ENCODE data around the gene IDH1. TPM values are rescaled to one million over a fixed set of nuclear protein-coding genes. Genes with fewer than 3 reads are reported as not detected.
"Not testable (repeated sequence)": the region's sequence is repeated elsewhere in the genome, so short reads cannot be mapped to it uniquely, and the experiment has no call there.

IDH1 gene
- total RNA-seq, 1 donor from 2014 or later, result 50.8 TPM

DNA sequence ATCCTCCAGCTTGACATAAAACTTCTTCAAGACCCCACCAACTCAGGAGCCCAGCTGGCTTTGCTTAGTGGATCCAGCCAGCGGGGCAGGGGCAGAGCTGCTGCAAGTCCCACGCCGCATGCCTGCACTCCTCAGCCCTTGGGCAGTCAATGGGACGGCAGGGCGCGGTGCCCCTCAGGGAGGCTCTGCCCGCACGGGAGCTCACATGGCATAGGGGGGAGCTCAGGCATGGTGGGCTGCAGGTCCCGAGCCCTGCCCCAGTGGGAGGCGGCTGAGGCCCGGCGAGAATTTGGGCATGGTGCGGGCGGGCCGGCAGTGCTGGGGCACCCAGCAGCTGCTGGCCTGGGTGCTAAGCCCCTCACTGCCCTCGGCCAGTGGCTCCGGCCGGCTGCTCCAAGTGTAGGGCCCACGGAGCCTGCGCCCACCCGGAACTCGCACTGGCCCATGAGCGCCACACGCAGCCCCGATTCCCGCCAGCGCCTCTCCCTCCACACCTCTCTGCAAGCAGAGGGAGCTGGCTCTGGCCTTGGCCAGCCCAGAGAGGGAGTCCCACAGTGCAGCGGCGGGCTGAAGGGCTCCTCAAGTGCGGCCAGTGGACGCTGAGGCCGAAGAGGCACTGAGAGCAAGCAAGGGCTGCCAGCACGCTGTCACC lies 27.2 kb downstream of the IDH1 start:
- DNase-seq, result no peak
- intact Hi-C loops (cut with micrococcal nuclease), result no loop called here

DNA sequence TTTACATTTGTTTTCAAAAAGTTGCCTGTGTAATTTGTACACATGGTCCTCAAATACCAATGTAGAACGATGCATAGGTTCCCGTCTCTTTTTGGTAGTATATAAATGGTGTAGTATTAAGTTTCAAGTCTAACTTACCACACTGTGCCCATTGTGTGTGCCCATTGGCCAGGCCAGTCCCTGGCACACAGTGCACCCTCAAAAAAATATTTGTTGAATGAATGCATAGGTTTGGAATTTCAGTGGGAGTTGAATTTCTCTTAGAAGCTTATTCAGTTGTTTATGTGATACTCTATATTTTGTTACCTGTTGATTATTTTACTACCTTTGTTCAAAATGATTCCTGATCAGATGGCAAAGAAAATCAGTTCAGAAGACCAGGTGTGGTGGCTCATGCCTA lies 30.1 kb downstream of the IDH1 start:
- ATAC-seq (no peak), DNase-seq (no peak)
- intact Hi-C loops (cut with micrococcal nuclease), result no loop called here

More for the DNA sequence above, 27.2 kb downstream of the IDH1 start:
- no peak for ATAC-seq

DNA sequence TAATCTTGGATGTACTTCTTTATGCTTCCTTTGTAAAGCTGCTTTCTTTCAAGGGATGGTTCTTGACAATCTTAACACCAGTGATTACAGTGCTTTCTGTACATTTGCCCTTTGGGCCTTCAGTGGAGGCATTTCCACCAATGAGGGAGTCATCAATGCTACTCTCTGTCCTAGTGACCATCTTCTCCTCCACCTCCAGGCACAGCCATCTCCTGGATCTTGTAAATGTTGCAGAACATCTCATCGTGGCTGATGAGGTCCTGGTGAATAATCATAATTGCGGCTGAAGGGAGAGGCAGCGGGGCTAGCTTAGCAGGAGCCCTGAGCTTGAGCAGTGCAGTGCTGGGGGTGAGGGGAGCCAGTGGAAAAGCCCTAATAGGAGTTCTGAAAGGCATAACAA lies 32.5 kb downstream of the IDH1 start:
- intact Hi-C loops (cut with micrococcal nuclease), result no loop called here
- DNase-seq, result no peak
- no peak for ATAC-seq

DNA sequence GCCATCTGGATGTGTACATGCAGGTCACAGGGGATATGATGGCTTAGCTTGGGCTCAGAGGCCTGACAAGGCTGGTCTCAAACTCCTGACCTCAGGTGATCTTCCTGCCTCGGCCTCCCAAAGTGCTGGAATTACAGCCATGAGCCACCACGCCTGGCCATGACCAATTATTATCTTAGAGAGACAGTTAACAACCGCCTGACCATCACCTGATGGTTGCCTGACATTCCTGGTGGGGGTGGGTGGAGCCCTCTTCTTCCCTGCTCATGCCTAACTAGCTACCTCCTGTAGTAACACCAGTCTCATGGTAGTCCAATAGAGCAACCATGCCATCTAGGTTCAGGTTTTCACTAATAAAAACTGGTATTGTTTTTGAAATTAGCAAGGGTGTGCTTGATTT lies 33.0 kb downstream of the IDH1 start:
- DNase-seq; ATAC-seq; intact Hi-C loops (cut with micrococcal nuclease): not testable (repeated sequence)

- no peak for DNase-seq
- ATAC-seq, result no peak
- intact Hi-C loops (cut with micrococcal nuclease), result no loop called here
Measured at GRCh38 chr2:208210688-208211451, 44.0 kb downstream of the IDH1 start.

GRCh38 chr2:208208335-208209085 lies 46.4 kb downstream of the IDH1 start:
- intact Hi-C loops (cut with micrococcal nuclease), result no loop called here
- ATAC-seq, result no peak
- no peak for DNase-seq

DNA sequence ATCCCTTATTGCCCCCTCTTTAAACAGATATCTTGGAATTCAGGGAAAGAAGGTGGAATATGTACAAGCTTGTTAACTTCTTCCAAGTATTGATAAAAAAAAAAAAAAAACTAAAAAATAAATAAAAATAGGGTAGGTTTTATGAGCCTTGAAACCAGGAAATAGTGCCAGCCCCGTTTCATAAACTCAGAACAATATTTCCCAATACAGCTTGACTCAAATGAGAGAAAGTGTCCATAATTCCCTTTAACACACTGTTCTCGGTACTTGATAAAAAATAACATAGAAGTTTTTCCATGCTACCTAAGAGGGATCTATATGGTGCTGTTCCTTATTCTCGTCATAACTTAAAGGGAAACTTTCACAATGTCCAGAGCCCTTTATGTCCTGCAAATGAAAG lies 47.1 kb downstream of the IDH1 start:
- intact Hi-C loops (cut with micrococcal nuclease), result no loop called here
- no peak for ATAC-seq

DNA sequence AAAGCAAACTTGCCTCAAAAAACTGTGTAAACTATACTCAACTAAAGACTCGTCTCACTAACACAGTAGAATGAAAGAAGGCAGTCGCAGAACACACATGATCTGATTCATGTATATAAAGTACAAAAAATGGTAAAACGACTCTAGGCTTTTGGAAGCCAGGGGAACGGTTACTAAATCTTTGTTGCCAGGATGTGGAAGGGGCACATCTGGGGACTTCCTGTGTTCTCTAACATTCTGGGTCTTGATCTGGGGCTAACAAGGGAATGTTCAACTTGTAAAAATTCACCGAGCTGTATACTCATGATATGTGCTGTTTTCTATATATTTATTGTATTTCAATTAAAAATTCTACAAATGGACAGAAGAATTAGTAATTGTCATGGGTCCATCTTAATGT lies 50.7 kb downstream of the IDH1 start:
- intact Hi-C loops (cut with micrococcal nuclease), result no loop called here
- DNase-seq (no peak), ATAC-seq (no peak)

More for the DNA sequence above, 47.1 kb downstream of the IDH1 start:
- DNase-seq, result no peak

DNA sequence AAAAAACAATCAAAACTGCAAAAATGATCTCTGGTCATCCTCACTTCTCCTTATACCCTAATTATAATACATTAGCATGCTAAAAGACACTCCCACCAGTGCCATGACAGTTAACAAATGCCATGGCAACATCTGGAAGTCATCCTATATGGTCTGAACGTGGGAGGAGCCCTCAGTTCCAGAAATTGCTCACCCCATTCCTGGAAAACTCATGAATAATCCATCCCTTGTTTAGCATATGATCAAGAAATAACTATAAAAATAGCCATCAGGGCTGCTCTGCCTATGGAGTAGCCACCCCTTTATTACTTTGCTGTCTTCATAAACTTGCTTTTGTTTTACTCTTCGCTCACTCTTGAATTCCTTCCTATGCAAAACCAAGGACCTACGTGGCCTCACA lies 59.3 kb downstream of the IDH1 start:
- ATAC-seq, result no peak
- intact Hi-C loops (cut with micrococcal nuclease), result no loop called here
- no peak for DNase-seq

DNA sequence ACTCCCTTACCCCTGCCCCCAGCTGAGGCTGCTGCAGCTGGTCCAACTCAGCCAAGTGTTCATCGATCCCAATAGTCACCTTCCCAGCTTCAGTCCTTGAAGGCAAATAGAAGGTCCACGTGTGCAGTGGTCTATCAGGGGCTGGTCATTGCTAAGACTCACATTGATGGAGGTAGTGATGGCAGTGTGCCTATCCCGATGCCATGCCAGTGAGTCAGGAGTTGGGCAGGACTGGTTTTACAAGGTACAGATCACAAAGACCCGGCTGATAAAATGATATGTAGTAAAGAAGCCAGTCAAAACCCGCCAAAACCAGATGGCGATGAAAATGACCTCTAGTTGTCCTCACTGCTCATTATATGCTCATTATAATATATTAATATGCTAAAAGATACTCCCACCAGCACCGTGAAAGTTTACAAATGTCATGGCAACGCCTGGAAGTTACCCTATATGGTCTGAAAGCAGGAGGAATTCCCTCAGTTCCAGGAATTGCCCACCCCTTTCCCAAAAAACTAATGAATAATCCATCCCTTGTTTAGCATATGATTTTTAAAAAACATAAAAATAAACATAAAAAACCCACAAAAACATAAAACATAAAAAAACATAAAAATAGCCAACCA lies 62.1 kb downstream of the IDH1 start:
- intact Hi-C loops (cut with micrococcal nuclease), result no loop called here
- ATAC-seq (no peak), DNase-seq (no peak)

- intact Hi-C loops (cut with micrococcal nuclease), result no loop called here
- ATAC-seq, result no peak
- DNase-seq, result no peak
Measured at GRCh38 chr2:208189810-208190503, 64.9 kb downstream of the IDH1 start, which contains the start of gene C2orf80. Gene C2orf80 (minus strand): TSS chr2:208190030. CDS start chr2:208186986, 3,044 bp downstream.

DNA sequence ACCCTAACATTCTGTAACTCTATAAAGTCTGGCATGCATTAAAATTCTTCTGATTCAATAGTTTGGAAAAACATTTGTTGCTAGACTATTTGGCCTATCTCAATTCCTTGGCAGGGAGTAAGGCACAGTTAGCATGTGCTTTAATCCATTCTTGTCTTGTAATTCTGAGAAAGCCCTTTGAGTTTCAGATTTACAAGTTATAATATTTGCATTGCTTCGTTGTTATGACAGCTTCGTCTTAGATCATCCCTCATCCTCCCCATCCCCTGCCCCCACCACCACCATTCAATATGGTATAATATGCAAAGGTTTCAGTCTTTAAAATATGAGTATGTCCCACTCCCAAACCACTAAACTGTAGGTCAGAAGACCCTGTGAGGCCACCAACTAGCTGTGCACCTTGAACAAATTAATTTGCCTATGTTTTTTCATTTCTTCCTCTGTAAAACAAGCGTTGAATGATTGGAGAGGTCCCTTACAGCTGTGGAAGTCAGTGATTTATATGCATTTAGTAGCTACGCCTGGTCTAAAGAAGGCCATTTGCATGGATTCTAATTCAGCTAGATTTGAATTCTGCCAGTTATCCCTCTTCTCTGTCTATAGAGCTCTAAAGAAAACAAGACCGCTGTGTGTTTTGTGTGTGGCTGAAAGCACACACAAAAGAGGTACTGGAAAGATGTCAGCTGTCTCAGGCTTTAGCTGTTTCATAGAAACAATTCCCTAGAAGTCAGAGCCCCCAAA lies 65.6 kb downstream of the IDH1 start:
- intact Hi-C loops (cut with micrococcal nuclease), result no loop called here
- no peak for ATAC-seq
- DNase-seq, result no peak

DNA sequence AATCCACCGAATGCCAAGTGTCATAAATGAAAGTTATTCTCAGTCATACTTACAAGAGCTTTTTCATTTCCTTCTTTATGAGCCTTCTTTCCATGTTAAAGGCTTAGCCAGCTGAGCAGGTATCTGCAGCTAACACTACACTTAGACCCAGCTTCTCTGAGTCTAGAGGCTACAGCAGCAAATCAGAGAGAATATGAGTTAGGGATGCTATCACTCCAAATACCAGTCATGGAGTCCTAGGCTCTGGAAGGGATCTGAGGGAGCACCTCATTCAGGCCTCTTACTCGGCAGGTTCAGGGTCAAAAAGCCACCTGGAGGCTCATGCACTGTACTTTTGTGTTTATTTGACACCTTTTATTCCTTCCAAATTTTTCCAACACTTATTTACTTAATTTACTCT lies 68.0 kb downstream of the IDH1 start:
- DNase-seq (no peak), ATAC-seq (no peak)
- intact Hi-C loops (cut with micrococcal nuclease), result no loop called here

- ATAC-seq, result no peak
- DNase-seq, result no peak
- intact Hi-C loops (cut with micrococcal nuclease), result no loop called here
Measured at GRCh38 chr2:208186465-208186864, 68.4 kb downstream of the IDH1 start.

Other genes starting within 250 kb of the IDH1 start
- gene PLEKHM3, start 229.5 kb downstream of the IDH1 start, total RNA-seq, result 13.3 TPM
- not detected for gene CRYGD, start 130.5 kb downstream of the IDH1 start, total RNA-seq
- not detected for gene CRYGC, start 125.2 kb downstream of the IDH1 start, total RNA-seq
- not detected for gene CRYGB, start 108.9 kb downstream of the IDH1 start, total RNA-seq
- not detected for gene CRYGA, start 91.5 kb downstream of the IDH1 start, total RNA-seq
- gene C2orf80, start 65.0 kb downstream of the IDH1 start, total RNA-seq, result not detected
- gene PIKFYVE, start 11.2 kb upstream of the IDH1 start, total RNA-seq, result 16.1 TPM
- gene PTH2R, start 151.7 kb upstream of the IDH1 start, total RNA-seq, result not detected